GM23338 (cell line): ENCODE results near the gene NLGN1. TPM values are rescaled to one million over a fixed set of nuclear protein-coding genes. Genes with fewer than 3 reads are reported as not detected.

ENCODE experiments used
- ATAC-seq: fragments of 200-7000 bp; cut with Tn5 transposase; 3 replicates; pipeline ENCODE4 v1.9.1; 2020
- DNase-seq: peaks from one replicate; pipeline ENCODE4 v3.0.0-alpha.2; 2015; ENCODE audit warnings: low spot score
- H2AFZ ChIP-seq: fragments of 200-600 bp; sonication (generic); 2 replicates; pipeline ENCODE4 v1.8.0; 2016; ENCODE audit warnings: antibody characterized with exemption, mild to moderate bottlenecking, moderate library complexity
- H3F3A ChIP-seq: fragments of 200-600 bp; sonication (generic); replicated peaks from 2 replicates; pipeline ENCODE4 v1.8.0; 2017; ENCODE audit warnings: antibody characterized with exemption, mixed run types, low read depth
- H3K27ac ChIP-seq: fragments of 200-600 bp; sonication (generic); 2 replicates; pipeline ENCODE4 v1.6.1; 2016; ENCODE audit warnings: low read depth
- H3K27me3 ChIP-seq: fragments of 200-600 bp; sonication (generic); 2 replicates; pipeline ENCODE4 v1.8.0; 2016; ENCODE audit warnings: mild to moderate bottlenecking, mixed run types, moderate library complexity; ENCODE audit not compliant: insufficient read depth
- H3K36me3 ChIP-seq: fragments of 200-600 bp; sonication (generic); 2 replicates; pipeline ENCODE4 v1.8.0; 2016; ENCODE audit warnings: mild to moderate bottlenecking; ENCODE audit not compliant: insufficient read depth
- H3K4me1 ChIP-seq: fragments of 200-600 bp; sonication (generic); 2 replicates; pipeline ENCODE4 v1.8.0; 2016; ENCODE audit warnings: mild to moderate bottlenecking, moderate library complexity; ENCODE audit not compliant: insufficient read depth
- H3K4me2 ChIP-seq: fragments of 200-600 bp; sonication (generic); 2 replicates; pipeline ENCODE4 v1.7.1; 2017; ENCODE audit warnings: mixed run types
- H3K4me3 ChIP-seq: fragments of 200-600 bp; sonication (generic); 2 replicates; pipeline ENCODE4 v1.6.1; 2016; ENCODE audit warnings: mixed run types
- H3K79me2 ChIP-seq: fragments of 200-600 bp; sonication (generic); replicated peaks from 2 replicates; pipeline ENCODE4 v1.8.0; 2017; ENCODE audit warnings: mild to moderate bottlenecking; ENCODE audit not compliant: insufficient read depth
- H3K9me2 ChIP-seq: fragments of 200-600 bp; sonication (generic); 2 replicates; pipeline ENCODE4 v1.8.0; 2017; ENCODE audit not compliant: insufficient read depth
- H4K20me1 ChIP-seq: fragments of 200-600 bp; sonication (generic); replicated peaks from 2 replicates; pipeline ENCODE4 v1.8.0; 2017; ENCODE audit warnings: mild to moderate bottlenecking; ENCODE audit not compliant: insufficient read depth
- H3K27ac Mint-ChIP-seq: 2 replicates; pipeline ENCODE4 v1.8.0; 2020; ENCODE audit warnings: inconsistent platforms, mild to moderate bottlenecking, moderate library complexity, mixed read lengths
- H3K27me3 Mint-ChIP-seq: 3 replicates; pipeline ENCODE4 v1.8.0; 2022; ENCODE audit warnings: low read depth, mild to moderate bottlenecking, moderate library complexity, mixed read lengths, inconsistent platforms; ENCODE audit not compliant: insufficient read depth, poor library complexity
- H3K36me3 Mint-ChIP-seq: 3 replicates; pipeline ENCODE4 v1.8.0; 2021; ENCODE audit warnings: low read depth, mild to moderate bottlenecking, inconsistent platforms, moderate library complexity, mixed read lengths
- H3K4me1 Mint-ChIP-seq: 3 replicates; pipeline ENCODE4 v1.8.0; 2020; ENCODE audit warnings: mild to moderate bottlenecking, inconsistent platforms, mixed read lengths
- H3K4me3 Mint-ChIP-seq: 3 replicates; pipeline ENCODE4 v1.8.0; 2021; ENCODE audit warnings: moderate library complexity, mild to moderate bottlenecking, inconsistent platforms, mixed read lengths
- H3K9me3 Mint-ChIP-seq: 3 replicates; pipeline ENCODE4 v1.8.0; 2020; ENCODE audit warnings: moderate library complexity, mild to moderate bottlenecking, inconsistent platforms, mixed read lengths
- CREB1 ChIP-seq: fragments of 250-450 bp; sonication (Bioruptor Pico); IDR thresholded peaks from 2 replicates; pipeline ENCODE4 v1.5.0; 2020; ENCODE audit warnings: low read depth, mild to moderate bottlenecking, moderate library complexity
- CTCF ChIP-seq, 2 experiments: fragments of 200-600 bp in 1 of 2; sonication (generic) in 1 of 2; conservative IDR thresholded peaks; 2 replicates each; pipeline versions ENCODE4 v1.5.1 to v1.6.1; 2016 to 2017; ENCODE audit warnings: antibody characterized with exemption in 2 of 2, low read depth in 2 of 2, mild to moderate bottlenecking in 2 of 2, moderate library complexity in 1 of 2
- ETS1 ChIP-seq: IDR thresholded peaks from 2 replicates; pipeline ENCODE4 v1.6.1; 2016; ENCODE audit warnings: antibody characterized with exemption
- EZH2 ChIP-seq: fragments of 200-600 bp; sonication (generic); IDR thresholded peaks from one replicate; pipeline ENCODE4 v1.8.0; 2017; ENCODE audit warnings: antibody characterized with exemption, mild to moderate bottlenecking, low read depth; ENCODE audit not compliant: unreplicated experiment
- EZH2phosphoT487 ChIP-seq: fragments of 200-600 bp; sonication (generic); IDR thresholded peaks from one replicate; pipeline ENCODE4 v1.8.1; 2018; ENCODE audit warnings: antibody characterized with exemption; ENCODE audit not compliant: unreplicated experiment
- JUNB ChIP-seq: IDR thresholded peaks from one replicate; pipeline ENCODE4 v1.6.1; 2016; ENCODE audit warnings: antibody characterized with exemption; ENCODE audit not compliant: unreplicated experiment
- NANOG ChIP-seq: IDR thresholded peaks from 2 replicates; pipeline ENCODE4 v1.6.1; 2016; ENCODE audit warnings: antibody characterized with exemption, borderline replicate concordance
- STAT1 ChIP-seq: IDR thresholded peaks from one replicate; pipeline ENCODE4 v1.6.1; 2016; ENCODE audit warnings: antibody characterized with exemption; ENCODE audit not compliant: unreplicated experiment
- ZNF114 ChIP-seq: fragments of 250-450 bp; sonication (Bioruptor Pico); IDR thresholded peaks from 2 replicates; pipeline ENCODE4 v1.5.0; 2020; ENCODE audit warnings: mild to moderate bottlenecking, moderate library complexity
- polyA plus RNA-seq: library from polyadenylated mRNA; unstranded; fragments of >200 nt; fragmentation: Nextera tagmentation; extraction: Ambion mirVana; gene quantifications from 2 replicates; pipeline ENCODE4 v1.2.1, GENCODE V29; 2016
- total RNA-seq: library from RNA; depleted of rRNA; stranded (reverse); fragments of >200 nt; shearing (Covaris generic); gene quantifications from 2 replicates; pipeline ENCODE4 v1.2.3, GENCODE V29; 2014
- TF ChIP-seq, protein P1 (sequence below): fragments of 250-450 bp; sonication (Bioruptor Pico); IDR thresholded peaks from 2 replicates; pipeline ENCODE4 v1.5.0; 2020; ENCODE audit warnings: mild to moderate bottlenecking, moderate library complexity

Gene NLGN1
- total and polyA plus RNA-seq, 2 experiments from 2014 or later = 6.5 to 18.6 TPM

GRCh38 chr3:174251681-174252080, 854.1 kb downstream of the NLGN1 start:
- TF ChIP-seq ETS1 = no peak
- TF ChIP-seq JUNB = no peak
- no peak for TF ChIP-seq STAT1
- no peak for TF ChIP-seq EZH2
- no peak for TF ChIP-seq CREB1 (CRISPR knock-in tag)
- no peak for TF ChIP-seq EZH2phosphoT487
- H3K27me3 Mint-ChIP-seq = peaks cover 2% of the 10 kb centered on the region
- no peaks in the 10 kb centered on the region for H3K27me3 ChIP-seq
- peaks cover 7% of the 10 kb centered on the region; the same call in 2 of the 3 replicates for H3K36me3 Mint-ChIP-seq
- H3K4me1 Mint-ChIP-seq = peaks cover 17% of the 10 kb centered on the region; the same call in 2 of the 3 replicates
- no peaks in the 10 kb centered on the region for H3F3A ChIP-seq
- H3K4me3 Mint-ChIP-seq = no peak overlapping the region
- no peak for ATAC-seq
- no peak overlapping the region for H3K4me3 ChIP-seq
- H2AFZ ChIP-seq = no peak overlapping the region
- no peaks in the 10 kb centered on the region for H3K4me1 ChIP-seq
- peaks cover 1% of the 10 kb centered on the region; the same call in 1 of the 3 replicates for H3K9me3 Mint-ChIP-seq
- no peak overlapping the region for H3K27ac Mint-ChIP-seq
- H4K20me1 ChIP-seq = no peaks in the 10 kb centered on the region
- no peaks in the 10 kb centered on the region for H3K79me2 ChIP-seq
- no peak overlapping the region for H3K4me2 ChIP-seq
- H3K27ac ChIP-seq = no peak overlapping the region
- no peak for DNase-seq
- no peaks in the 10 kb centered on the region for H3K36me3 ChIP-seq
- no peaks in the 10 kb centered on the region for H3K9me2 ChIP-seq

DNA sequence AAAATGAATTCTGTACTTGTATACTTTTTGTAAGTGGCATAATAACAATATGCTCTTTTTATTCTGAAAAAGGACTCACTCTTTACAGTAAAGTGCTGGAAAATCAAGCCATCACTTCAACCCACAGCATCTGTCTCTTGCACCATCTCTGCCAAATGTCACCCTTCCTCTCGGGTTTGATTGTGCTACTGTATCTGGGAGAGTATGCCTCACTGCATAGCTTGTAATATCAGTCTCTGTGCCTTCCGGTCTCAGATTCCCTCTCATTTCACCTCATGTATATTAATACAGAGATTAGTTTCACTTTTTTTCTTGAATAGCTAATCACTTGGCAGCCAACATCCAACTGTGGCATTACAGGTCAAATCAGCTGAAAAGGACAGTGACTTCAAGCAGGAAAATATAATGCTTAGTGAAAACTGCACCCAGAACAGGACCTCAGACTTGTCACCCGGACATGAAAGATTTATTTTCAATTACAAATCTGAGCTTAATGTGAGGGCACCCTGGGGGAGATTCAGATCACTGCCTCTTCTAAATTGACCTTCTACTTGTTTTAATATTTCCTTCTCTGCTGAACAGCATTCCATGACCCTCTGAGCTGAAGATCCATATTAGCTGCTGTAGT, 855.8 kb downstream of the NLGN1 start:
- H3K4me2 ChIP-seq = no peak overlapping the region
- Mint-ChIP-seq H3K27ac (peak overlapping the region; percentile 53), H3K4me3 (no peak overlapping the region), H3K4me1 (peaks cover 17% of the 10 kb centered on the region; the same call in 2 of the 3 replicates), H3K27me3 (peaks cover 2% of the 10 kb centered on the region), H3K36me3 (peaks cover 14% of the 10 kb centered on the region; the same call in 2 of the 3 replicates), H3K9me3 (peaks cover 7% of the 10 kb centered on the region; the same call in 1 of the 3 replicates)
- H3K4me3 ChIP-seq = no peak overlapping the region
- no peaks in the 10 kb centered on the region for H3K79me2 ChIP-seq
- no peak for ATAC-seq
- H3F3A ChIP-seq = no peaks in the 10 kb centered on the region
- peak overlapping the region; percentile 57 for H2AFZ ChIP-seq
- no peaks in the 10 kb centered on the region for H3K36me3 ChIP-seq
- H3K27me3 ChIP-seq = no peaks in the 10 kb centered on the region
- no peaks in the 10 kb centered on the region for H3K9me2 ChIP-seq
- no peak overlapping the region for H3K27ac ChIP-seq
- no peaks in the 10 kb centered on the region for H3K4me1 ChIP-seq
- DNase-seq = no peak
- no peaks in the 10 kb centered on the region for H4K20me1 ChIP-seq
- TF ChIP-seq JUNB (no peak), STAT1 (no peak), ETS1 (no peak), EZH2phosphoT487 (no peak), NANOG (no peak), EZH2 (no peak), CREB1 (CRISPR knock-in tag) (no peak), CTCF (conservative IDR thresholded peaks at IDR 0.05; ENCODE audit: low read depth in 2 of 2) (no peak), ZNF114 (CRISPR knock-in tag) (no peak)
- TF ChIP-seq, protein P1, sequence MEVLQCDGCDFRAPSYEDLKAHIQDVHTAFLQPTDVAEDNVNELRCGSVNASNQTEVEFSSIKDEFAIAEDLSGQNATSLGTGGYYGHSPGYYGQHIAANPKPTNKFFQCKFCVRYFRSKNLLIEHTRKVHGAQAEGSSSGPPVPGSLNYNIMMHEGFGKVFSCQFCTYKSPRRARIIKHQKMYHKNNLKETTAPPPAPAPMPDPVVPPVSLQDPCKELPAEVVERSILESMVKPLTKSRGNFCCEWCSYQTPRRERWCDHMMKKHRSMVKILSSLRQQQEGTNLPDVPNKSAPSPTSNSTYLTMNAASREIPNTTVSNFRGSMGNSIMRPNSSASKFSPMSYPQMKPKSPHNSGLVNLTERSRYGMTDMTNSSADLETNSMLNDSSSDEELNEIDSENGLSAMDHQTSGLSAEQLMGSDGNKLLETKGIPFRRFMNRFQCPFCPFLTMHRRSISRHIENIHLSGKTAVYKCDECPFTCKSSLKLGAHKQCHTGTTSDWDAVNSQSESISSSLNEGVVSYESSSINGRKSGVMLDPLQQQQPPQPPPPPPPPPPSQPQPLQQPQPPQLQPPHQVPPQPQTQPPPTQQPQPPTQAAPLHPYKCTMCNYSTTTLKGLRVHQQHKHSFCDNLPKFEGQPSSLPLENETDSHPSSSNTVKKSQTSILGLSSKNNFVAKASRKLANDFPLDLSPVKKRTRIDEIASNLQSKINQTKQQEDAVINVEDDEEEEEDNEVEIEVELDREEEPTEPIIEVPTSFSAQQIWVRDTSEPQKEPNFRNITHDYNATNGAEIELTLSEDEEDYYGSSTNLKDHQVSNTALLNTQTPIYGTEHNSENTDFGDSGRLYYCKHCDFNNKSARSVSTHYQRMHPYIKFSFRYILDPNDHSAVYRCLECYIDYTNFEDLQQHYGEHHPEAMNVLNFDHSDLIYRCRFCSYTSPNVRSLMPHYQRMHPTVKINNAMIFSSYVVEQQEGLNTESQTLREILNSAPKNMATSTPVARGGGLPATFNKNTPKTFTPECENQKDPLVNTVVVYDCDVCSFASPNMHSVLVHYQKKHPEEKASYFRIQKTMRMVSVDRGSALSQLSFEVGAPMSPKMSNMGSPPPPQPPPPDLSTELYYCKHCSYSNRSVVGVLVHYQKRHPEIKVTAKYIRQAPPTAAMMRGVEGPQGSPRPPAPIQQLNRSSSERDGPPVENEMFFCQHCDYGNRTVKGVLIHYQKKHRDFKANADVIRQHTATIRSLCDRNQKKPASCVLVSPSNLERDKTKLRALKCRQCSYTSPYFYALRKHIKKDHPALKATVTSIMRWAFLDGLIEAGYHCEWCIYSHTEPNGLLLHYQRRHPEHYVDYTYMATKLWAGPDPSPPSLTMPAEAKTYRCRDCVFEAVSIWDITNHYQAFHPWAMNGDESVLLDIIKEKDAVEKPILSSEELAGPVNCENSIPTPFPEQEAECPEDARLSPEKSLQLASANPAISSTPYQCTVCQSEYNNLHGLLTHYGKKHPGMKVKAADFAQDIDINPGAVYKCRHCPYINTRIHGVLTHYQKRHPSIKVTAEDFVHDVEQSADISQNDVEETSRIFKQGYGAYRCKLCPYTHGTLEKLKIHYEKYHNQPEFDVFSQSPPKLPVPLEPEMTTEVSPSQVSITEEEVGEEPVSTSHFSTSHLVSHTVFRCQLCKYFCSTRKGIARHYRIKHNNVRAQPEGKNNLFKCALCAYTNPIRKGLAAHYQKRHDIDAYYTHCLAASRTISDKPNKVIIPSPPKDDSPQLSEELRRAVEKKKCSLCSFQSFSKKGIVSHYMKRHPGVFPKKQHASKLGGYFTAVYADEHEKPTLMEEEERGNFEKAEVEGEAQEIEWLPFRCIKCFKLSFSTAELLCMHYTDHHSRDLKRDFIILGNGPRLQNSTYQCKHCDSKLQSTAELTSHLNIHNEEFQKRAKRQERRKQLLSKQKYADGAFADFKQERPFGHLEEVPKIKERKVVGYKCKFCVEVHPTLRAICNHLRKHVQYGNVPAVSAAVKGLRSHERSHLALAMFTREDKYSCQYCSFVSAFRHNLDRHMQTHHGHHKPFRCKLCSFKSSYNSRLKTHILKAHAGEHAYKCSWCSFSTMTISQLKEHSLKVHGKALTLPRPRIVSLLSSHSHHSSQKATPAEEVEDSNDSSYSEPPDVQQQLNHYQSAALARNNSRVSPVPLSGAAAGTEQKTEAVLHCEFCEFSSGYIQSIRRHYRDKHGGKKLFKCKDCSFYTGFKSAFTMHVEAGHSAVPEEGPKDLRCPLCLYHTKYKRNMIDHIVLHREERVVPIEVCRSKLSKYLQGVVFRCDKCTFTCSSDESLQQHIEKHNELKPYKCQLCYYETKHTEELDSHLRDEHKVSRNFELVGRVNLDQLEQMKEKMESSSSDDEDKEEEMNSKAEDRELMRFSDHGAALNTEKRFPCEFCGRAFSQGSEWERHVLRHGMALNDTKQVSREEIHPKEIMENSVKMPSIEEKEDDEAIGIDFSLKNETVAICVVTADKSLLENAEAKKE (CRISPR knock-in tag) = no peak
